ENCODE results near the gene PLA2G4E.

PLA2G4E gene

DNA sequence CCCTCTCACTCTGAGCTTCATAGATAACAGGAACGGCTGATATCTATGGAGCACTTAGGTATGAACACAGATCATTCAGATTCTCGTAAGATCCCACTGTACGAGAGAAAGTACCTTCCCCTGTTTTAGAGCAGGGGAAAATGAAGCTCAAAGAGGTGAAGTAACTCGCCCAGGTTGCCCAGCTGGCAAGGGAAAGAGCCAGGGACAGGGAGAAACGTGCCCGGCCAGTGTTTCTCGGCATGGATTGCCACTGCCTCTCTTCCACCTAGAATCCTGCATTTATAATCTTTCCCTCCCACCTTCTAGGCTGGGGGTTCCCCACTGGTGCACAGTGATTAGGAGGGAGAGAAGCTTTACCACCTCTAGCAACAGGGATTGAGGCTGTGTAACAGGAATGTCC, 87.5 kb downstream of the PLA2G4E start:
- DNase-seq: no peak

DNA sequence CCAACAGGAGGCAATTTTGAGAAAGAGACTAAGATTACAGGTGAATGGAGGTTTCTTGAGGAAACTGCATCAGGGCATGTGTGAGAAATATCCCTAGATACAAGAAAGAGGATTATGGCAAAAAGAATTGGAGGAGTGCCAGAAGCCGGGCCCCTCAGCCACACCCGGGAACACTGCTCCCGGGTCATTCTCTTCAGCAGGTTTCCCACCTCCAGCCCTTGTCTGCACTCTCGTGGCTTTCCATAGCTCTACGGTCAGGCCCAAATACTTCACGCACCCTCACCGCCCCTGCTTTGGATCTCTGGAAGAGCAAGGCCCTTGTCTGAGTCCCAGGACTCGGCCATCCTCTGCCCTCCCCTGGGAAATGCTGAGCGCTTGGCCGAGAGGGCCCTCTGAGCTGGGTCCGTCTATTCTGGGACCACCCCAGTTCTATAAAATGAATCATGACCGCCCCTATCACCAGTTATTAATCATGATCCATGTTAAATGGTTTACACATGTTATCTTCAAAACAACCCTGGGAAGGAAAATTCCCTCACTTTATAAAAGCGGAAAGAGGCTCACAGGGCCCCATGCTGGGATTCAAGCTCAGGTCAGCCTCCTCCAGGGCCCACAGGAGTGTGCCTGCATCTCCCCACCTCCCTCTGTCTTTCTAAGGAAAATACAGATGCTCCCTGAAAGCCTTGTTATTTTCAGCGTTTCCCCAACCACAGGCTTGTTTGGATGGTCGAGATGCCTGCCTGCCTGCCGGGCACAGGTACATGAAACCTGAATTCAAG, 88.1 kb downstream of the PLA2G4E start:
- no peak for DNase-seq

DNA sequence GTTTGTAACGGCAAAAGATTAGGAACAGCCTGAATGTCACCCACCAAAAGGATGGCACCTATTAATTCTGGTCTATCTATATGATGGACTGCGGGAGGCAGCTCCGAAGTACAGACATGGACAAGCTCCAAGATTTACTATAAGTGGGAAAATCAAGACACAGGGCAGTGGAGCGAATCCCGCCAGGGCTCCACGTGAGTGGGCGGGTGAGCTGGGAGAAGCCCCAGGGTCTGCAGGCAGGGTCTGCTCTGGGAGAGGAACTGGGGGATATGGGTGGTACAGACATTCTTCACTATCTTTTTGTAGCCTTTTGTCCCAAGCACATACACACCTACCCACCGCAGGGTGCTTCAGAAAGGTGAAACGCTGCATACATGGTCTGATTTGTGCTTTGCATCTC, 88.7 kb downstream of the PLA2G4E start:
- DNase-seq: no peak
